Stimulated activated CD8-positive, alpha-beta memory T cell treated with anti-CD3 and anti-CD28 coated beads, Interleukin-12 subunit alpha, Interleukin-12 subunit beta, amount 100 ng/mL, for 24 hours (primary cell): Measurements from ENCODE around the gene ALDH1L2.
"Not testable (repeated sequence)": the region's sequence is repeated elsewhere in the genome, so short reads cannot be mapped to it uniquely, and the experiment has no call there.

Source experiments
- DNase-seq: peaks from one replicate; pipeline ENCODE4 v3.0.0-alpha.2; 2020; ENCODE audit errors: extremely low read depth

Gene ALDH1L2

GRCh38 chr12:104985206-104985605 is 99.1 kb downstream of the ALDH1L2 start:
- DNase-seq: no peak

- not testable (repeated sequence) for DNase-seq
These were observed 106.6 kb downstream of the ALDH1L2 start for GRCh38 chr12:104977688-104978087.

DNA sequence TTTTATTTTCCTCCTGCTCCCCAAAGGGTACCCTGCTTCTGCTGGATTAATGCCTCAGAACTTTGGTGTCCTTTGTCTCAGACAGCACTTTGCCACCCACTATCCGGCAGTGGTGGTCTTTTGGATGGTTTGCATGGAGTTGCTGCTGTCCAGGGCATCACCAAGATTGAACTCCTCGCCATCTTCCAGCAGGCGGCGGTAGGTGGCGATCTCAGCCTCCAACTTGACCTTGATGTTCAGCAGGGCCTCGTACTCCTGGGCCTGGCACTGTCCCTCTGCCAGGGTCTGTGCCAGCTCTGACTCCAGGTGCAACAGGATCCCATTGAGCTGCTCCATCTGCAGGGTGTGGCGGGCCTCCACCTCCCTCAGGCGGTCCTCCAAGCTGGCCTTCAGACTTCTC is 107.6 kb downstream of the ALDH1L2 start:
- DNase-seq: no peak

DNA sequence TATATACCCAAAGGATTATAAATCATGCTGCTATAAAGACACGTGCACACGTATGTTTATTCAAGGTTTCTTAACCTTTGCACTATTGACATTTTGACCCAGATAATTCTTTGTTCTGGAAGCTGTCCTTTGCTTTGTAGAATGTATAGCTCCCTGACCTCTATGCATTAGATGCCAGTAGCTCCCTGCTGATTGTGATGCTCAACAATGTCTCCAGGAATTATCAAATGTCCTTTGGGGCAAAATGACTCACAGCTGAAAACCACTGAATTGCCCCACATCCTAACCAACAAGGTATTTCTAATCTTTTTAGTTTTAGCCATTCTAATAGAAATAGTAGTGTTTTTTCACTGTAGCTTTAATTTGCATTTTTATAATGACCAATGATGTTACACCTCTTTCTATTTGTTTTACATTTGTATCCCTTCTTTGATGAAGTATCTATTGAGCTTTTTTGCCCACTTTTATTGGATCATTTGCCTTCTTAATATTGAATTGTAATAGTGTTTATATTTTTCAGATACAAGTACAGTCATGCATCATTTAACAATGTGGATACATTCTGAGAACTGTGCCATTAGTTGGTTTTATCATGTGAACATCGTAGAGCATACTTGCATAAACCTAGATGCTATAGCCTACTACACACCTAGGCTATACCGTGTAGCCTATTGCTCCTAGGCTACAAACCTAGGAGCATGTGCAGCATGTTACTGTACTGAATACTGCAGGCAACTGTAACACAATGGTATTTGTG is 108.5 kb downstream of the ALDH1L2 start:
- DNase-seq: no peak

- no peak for DNase-seq
These were observed 109.5 kb downstream of the ALDH1L2 start for GRCh38 chr12:104974626-104975290.

- no peak for DNase-seq
These were observed 111.0 kb downstream of the ALDH1L2 start for GRCh38 chr12:104973250-104973649.

DNA sequence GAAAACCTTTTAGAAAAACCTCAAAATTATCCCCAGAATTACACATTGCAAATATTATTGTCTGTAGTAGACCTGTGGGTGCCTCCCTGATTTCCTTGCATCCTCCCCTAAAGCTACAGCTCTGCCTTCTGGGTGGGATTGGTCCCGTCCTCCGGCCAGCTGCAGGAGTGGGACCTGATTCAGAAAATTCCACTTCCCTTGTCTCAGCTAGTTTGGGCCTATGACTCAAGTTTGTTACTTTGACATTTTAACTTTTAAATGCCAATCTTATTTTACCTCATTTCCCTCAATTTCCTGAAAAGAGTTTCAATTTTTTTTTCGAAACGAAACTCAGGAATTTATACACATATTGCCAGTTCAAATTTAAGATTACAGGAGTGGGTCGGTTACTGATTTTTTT is 113.0 kb downstream of the ALDH1L2 start:
- no peak for DNase-seq
